ENCODE measurements around the gene GANC. TPM values are rescaled to one million over a fixed set of nuclear protein-coding genes. Genes with fewer than 3 reads are reported as not detected.
A peak's percentile ranks its signal among the peaks of the same experiment; 100 is the strongest.

The GANC gene
- total RNA-seq, 1 experiment from 2014 or later, result 18.5 TPM

DNA sequence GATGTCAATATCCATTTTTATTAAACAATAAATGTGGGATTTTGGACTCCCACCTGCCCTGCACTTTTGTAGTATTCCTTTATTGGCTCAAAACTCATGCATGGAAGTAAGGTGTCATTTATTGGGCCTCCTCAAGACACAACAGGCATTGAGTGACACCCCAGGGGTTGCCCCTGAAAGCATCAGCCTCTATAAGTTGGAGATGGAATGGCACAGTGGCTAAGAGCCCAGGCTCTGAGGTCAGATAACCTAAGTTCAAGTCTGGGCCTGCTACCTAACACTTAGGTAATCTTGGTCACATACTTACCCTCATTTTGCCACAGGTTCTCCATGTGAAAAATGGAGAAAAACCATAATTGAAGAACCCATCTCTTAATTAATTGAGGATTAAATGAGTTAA lies 90.9 kb downstream of the GANC start:
- H3K27me3 Mint-ChIP-seq (ENCODE audit: low read depth), result peaks cover 40% of the 10 kb centered on the region
- H3K36me3 Mint-ChIP-seq, result peaks cover 12% of the 10 kb centered on the region
- peaks cover 20% of the 10 kb centered on the region for H3K9me3 Mint-ChIP-seq
- POLR2A ChIA-PET, result no interaction called here
- H3K4me1 Mint-ChIP-seq, result peaks cover 31% of the 10 kb centered on the region
- H3K27ac Mint-ChIP-seq, result no peak overlapping the region
- TF ChIP-seq, protein P1, sequence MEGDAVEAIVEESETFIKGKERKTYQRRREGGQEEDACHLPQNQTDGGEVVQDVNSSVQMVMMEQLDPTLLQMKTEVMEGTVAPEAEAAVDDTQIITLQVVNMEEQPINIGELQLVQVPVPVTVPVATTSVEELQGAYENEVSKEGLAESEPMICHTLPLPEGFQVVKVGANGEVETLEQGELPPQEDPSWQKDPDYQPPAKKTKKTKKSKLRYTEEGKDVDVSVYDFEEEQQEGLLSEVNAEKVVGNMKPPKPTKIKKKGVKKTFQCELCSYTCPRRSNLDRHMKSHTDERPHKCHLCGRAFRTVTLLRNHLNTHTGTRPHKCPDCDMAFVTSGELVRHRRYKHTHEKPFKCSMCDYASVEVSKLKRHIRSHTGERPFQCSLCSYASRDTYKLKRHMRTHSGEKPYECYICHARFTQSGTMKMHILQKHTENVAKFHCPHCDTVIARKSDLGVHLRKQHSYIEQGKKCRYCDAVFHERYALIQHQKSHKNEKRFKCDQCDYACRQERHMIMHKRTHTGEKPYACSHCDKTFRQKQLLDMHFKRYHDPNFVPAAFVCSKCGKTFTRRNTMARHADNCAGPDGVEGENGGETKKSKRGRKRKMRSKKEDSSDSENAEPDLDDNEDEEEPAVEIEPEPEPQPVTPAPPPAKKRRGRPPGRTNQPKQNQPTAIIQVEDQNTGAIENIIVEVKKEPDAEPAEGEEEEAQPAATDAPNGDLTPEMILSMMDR (IDR thresholded peaks at IDR 0.05), result no peak
- TF ChIP-seq, protein P2, sequence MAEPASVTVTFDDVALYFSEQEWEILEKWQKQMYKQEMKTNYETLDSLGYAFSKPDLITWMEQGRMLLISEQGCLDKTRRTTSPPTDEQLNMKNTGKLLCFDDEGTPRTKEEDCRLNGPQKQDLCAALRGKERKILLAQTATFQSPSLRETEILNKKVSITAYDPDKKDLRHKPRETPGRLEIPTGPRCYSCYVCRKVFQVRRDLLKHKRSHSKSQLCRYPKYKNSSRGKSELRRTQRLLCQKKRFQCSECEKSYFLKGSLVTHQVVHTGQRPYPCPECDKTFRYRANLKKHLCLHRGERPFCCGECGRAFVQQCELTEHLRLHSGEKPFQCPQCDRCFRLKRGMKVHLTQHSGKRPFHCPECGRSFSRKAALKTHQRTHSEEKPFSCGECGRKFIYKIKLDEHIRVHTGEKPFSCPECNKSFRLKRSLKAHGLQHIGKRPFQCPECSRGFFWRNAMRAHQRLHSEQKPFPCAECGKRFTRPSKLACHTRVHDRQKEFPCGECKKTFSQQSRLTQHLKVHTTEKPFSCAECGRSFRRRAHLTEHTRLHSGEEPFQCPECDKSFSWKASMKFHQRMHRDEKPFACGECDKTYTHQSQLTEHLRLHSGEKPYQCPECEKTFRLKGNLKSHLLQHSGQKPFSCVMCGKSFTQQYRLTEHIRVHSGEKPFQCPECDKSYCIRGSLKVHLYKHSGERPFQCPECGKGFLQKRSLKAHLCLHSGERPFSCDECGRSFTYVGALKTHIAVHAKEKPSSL (CRISPR knock-in tag; conservative IDR thresholded peaks at IDR 0.05), result no peak
- TF ChIP-seq TEAD4 (CRISPR knock-in tag; IDR thresholded peaks at IDR 0.05) (no peak), ZNF232 (CRISPR knock-in tag; IDR thresholded peaks at IDR 0.05) (no peak), NFATC4 (CRISPR knock-in tag; IDR thresholded peaks at IDR 0.05) (no peak), IRF2 (CRISPR knock-in tag; IDR thresholded peaks at IDR 0.05; ENCODE audit: borderline replicate concordance, low read depth) (no peak), USF1 (CRISPR knock-in tag; IDR thresholded peaks at IDR 0.05) (no peak), ZNF317 (CRISPR knock-in tag; IDR thresholded peaks at IDR 0.05; ENCODE audit: borderline replicate concordance, low read depth) (no peak), ZNF671 (CRISPR knock-in tag; IDR thresholded peaks at IDR 0.05) (no peak), HMGA2 (CRISPR knock-in tag; IDR thresholded peaks at IDR 0.05) (no peak), GABPB1 (CRISPR knock-in tag; IDR thresholded peaks at IDR 0.05) (no peak), ZNF416 (CRISPR knock-in tag; IDR thresholded peaks at IDR 0.05) (no peak), FOXP1 (CRISPR knock-in tag; IDR thresholded peaks at IDR 0.05; ENCODE audit: borderline replicate concordance) (no peak), ZSCAN18 (CRISPR knock-in tag; IDR thresholded peaks at IDR 0.05) (no peak)
- TF ChIP-seq, protein P3, sequence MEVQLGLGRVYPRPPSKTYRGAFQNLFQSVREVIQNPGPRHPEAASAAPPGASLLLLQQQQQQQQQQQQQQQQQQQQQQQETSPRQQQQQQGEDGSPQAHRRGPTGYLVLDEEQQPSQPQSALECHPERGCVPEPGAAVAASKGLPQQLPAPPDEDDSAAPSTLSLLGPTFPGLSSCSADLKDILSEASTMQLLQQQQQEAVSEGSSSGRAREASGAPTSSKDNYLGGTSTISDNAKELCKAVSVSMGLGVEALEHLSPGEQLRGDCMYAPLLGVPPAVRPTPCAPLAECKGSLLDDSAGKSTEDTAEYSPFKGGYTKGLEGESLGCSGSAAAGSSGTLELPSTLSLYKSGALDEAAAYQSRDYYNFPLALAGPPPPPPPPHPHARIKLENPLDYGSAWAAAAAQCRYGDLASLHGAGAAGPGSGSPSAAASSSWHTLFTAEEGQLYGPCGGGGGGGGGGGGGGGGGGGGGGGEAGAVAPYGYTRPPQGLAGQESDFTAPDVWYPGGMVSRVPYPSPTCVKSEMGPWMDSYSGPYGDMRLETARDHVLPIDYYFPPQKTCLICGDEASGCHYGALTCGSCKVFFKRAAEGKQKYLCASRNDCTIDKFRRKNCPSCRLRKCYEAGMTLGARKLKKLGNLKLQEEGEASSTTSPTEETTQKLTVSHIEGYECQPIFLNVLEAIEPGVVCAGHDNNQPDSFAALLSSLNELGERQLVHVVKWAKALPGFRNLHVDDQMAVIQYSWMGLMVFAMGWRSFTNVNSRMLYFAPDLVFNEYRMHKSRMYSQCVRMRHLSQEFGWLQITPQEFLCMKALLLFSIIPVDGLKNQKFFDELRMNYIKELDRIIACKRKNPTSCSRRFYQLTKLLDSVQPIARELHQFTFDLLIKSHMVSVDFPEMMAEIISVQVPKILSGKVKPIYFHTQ (CRISPR knock-in tag; IDR thresholded peaks at IDR 0.05), result no peak
- TF ChIP-seq, protein P4, sequence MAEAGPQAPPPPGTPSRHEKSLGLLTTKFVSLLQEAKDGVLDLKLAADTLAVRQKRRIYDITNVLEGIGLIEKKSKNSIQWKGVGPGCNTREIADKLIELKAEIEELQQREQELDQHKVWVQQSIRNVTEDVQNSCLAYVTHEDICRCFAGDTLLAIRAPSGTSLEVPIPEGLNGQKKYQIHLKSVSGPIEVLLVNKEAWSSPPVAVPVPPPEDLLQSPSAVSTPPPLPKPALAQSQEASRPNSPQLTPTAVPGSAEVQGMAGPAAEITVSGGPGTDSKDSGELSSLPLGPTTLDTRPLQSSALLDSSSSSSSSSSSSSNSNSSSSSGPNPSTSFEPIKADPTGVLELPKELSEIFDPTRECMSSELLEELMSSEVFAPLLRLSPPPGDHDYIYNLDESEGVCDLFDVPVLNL (CRISPR knock-in tag; IDR thresholded peaks at IDR 0.05; ENCODE audit: borderline replicate concordance, low read depth), result no peak
- TF ChIP-seq, protein P5, sequence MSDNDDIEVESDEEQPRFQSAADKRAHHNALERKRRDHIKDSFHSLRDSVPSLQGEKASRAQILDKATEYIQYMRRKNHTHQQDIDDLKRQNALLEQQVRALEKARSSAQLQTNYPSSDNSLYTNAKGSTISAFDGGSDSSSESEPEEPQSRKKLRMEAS (CRISPR knock-in tag; IDR thresholded peaks at IDR 0.05), result no peak
- peak; percentile 27 for ATAC-seq
- no peak overlapping the region for H3K4me3 Mint-ChIP-seq
- CTCF ChIA-PET, result interaction anchor here (0.6 kb wide), 1 partner anchor 181 kb away, joined by 3 read pairs; no protein-coding TSS in a partner anchor
- no peak for DNase-seq (ENCODE audit: low spot score)

All from WTC11 (cell line).